ENCODE results near the gene PID1. TPM values are rescaled to one million over a fixed set of nuclear protein-coding genes. Genes with fewer than 3 reads are reported as not detected.

Gene PID1
- total RNA-seq, 1 experiment from 2014 or later, result 0.15 TPM

GRCh38 chr2:229152674-229153073, 118.4 kb downstream of the PID1 start:
- Histone ChIP-seq H3K4me1 (ENCODE audit: control insufficient read depth in 1 of 2, insufficient read depth in 2 of 2, low read length in 2 of 2) (no peaks in the 10 kb centered on the region), H4K20me1 (ENCODE audit: insufficient read depth) (no peaks in the 10 kb centered on the region), H3K36me3 (ENCODE audit: control insufficient read depth in 1 of 2, insufficient read depth in 2 of 2, low read length in 2 of 2) (no peaks in the 10 kb centered on the region), H2AFZ (ENCODE audit: low read depth, low read length, poor library complexity, severe bottlenecking) (no peak overlapping the region), H3K27ac (ENCODE audit: low read depth, low read length) (no peak overlapping the region), H3K9me2 (ENCODE audit: insufficient read depth) (no peaks in the 10 kb centered on the region), H3K79me2 (ENCODE audit: insufficient read depth, low read length) (no peaks in the 10 kb centered on the region), H3K4me3 (replicated peaks in 1 of 2; ENCODE audit: low read depth in 1 of 2, low read length in 2 of 2) (no peak overlapping the region), H3K27me3 (ENCODE audit: insufficient read depth, low read length) (no peaks in the 10 kb centered on the region), H3K9ac (ENCODE audit: low read length) (no peak overlapping the region), H3K4me2 (ENCODE audit: low read length) (no peak overlapping the region), H3K9me3 (ENCODE audit: control insufficient read depth in 1 of 2, insufficient read depth in 1 of 2, low read depth in 1 of 2, low read length in 2 of 2) (no peaks in the 10 kb centered on the region)
- no TSS peak for BruUV-seq (replicated peaks)
- no peak for ATAC-seq
- ChIA-PET POLR2A (interaction anchor here (0.7 kb wide), 1 partner anchor 679 kb away, joined by 3 read pairs; no protein-coding TSS in a partner anchor), CTCF (no interaction called here), RAD21 (ENCODE audit: low non-redundant PET in 1 of 2, low total read pairs in 2 of 2, uncharacterized antibody in 2 of 2, unreplicated experiment in 2 of 2) (no interaction called here)
- intact Hi-C loops (cut with micrococcal nuclease), result no loop called here
- no peak for DNase-seq (ENCODE audit: low read depth, low spot score)
- TF ChIP-seq SP1 (IDR thresholded peaks at IDR 0.05; ENCODE audit: low read depth), result no peak
- no peak for TF ChIP-seq ZNF274 (IDR thresholded peaks at IDR 0.05; ENCODE audit: low read depth, low read length)
- no peak for TF ChIP-seq RAD21 (IDR thresholded peaks at IDR 0.05; ENCODE audit: low read depth)
- no peak for TF ChIP-seq MAX (IDR thresholded peaks at IDR 0.05)
- no peak for TF ChIP-seq CEBPB (IDR thresholded peaks at IDR 0.05; ENCODE audit: low read depth)
- TF ChIP-seq YY1 (IDR thresholded peaks at IDR 0.05; ENCODE audit: extremely low read depth, insufficient replicate concordance, low read depth, low read length), result no peak
- TF ChIP-seq REST (IDR thresholded peaks at IDR 0.05; ENCODE audit: low read depth), result no peak
- no peak for TF ChIP-seq JUND (IDR thresholded peaks at IDR 0.05)

All from HCT116 (cell line).